ENCODE data around the gene ADAP1.

DNA sequence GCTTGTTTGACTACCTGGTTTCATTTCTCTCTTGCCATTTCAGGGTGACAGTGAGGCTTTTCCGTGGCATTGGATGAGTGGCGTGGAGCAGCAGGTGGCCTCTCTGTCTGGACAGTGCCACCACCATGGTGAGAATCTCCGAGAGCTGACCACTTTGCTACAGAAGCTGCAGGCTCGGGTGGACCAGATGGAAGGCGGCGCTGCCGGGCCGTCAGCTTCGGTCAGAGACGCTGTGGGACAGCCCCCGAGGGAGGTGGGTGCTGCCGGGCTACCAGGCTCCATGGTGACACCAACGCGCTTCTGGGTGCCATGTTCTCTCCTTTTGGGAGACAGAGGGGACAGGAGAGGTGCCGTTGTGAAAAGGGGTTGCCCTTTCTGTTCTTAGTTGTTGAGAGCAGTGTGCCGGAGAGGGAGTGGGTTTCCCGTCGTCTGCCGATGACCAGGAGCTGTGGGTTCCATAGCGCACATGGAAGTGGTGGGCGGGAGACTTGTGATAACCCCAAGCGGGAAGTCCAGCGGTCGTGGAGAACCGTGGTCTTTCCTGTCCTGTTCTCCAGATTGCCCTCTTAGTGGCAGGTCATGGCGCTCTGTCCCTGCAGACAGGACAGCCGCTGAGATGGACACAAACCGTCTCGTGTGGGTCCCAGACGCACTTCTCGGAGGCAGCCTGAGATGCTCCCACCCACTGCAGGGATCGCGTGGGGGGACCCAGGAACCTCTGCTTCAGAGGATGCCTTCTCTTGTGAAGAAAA is 100.9 kb downstream of the ADAP1 start:
- TF ChIP-seq CTCF (IDR thresholded peaks at IDR 0.05 in 2 of 3, conservative IDR thresholded peaks at IDR 0.05 in 1 of 3; ENCODE audit: borderline replicate concordance in 1 of 3, insufficient read depth in 1 of 3, low read depth in 2 of 3, low read length in 2 of 3) (no peak), POLR2AphosphoS5 (IDR thresholded peaks at IDR 0.05; ENCODE audit: low read depth, low read length) (no peak), ZFX (IDR thresholded peaks at IDR 0.05) (no peak), POLR2A (IDR thresholded peaks at IDR 0.05; ENCODE audit: borderline replicate concordance, extremely low read depth, insufficient read depth, insufficient read length) (no peak), RAD21 (IDR thresholded peaks at IDR 0.05; ENCODE audit: low read depth) (no peak), EZH2 (IDR thresholded peaks at IDR 0.05) (no peak), FOSL1 (IDR thresholded peaks at IDR 0.05; ENCODE audit: low read depth) (no peak), ATF3 (IDR thresholded peaks at IDR 0.05) (no peak)
- TF ChIP-seq, protein P1, sequence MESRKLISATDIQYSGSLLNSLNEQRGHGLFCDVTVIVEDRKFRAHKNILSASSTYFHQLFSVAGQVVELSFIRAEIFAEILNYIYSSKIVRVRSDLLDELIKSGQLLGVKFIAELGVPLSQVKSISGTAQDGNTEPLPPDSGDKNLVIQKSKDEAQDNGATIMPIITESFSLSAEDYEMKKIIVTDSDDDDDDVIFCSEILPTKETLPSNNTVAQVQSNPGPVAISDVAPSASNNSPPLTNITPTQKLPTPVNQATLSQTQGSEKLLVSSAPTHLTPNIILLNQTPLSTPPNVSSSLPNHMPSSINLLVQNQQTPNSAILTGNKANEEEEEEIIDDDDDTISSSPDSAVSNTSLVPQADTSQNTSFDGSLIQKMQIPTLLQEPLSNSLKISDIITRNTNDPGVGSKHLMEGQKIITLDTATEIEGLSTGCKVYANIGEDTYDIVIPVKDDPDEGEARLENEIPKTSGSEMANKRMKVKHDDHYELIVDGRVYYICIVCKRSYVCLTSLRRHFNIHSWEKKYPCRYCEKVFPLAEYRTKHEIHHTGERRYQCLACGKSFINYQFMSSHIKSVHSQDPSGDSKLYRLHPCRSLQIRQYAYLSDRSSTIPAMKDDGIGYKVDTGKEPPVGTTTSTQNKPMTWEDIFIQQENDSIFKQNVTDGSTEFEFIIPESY (IDR thresholded peaks at IDR 0.05; ENCODE audit: extremely low read depth, insufficient replicate concordance, low read length) = no peak
